HEK293T (cell line): ENCODE data around the gene HIVEP3.

Experiments used
- CTCF ChIA-PET: fragments of 350-600 bp; formaldehyde crosslinking; extraction: SDS; loops from one replicate; lab custom pipeline; 2021; ENCODE audit warnings: antibody characterized with exemption, inconsistent platforms; lab: Yijun Ruan, JAX
- POLR2A ChIA-PET: fragments of 350-600 bp; formaldehyde crosslinking; extraction: SDS; loops from one replicate; lab custom pipeline; 2020; ENCODE audit warnings: antibody characterized with exemption, inconsistent platforms; lab: Yijun Ruan, JAX
- DNase-seq: peaks from one replicate; pipeline ENCODE4 v3.0.0; 2012; ENCODE audit warnings: mixed read lengths; ENCODE audit errors: extremely low spot score
- ARNT ChIP-seq: fragments of 450-650 bp; IDR thresholded peaks from 2 replicates; pipeline ENCODE4 v1.6.1; 2017; ENCODE audit warnings: mild to moderate bottlenecking
- BHLHE40 ChIP-seq: fragments of 450-650 bp; IDR thresholded peaks from 2 replicates; pipeline ENCODE4 v1.6.1; 2016; ENCODE audit warnings: mild to moderate bottlenecking, moderate library complexity, borderline replicate concordance
- CTBP1 ChIP-seq: fragments of 450-650 bp; IDR thresholded peaks from 2 replicates; pipeline ENCODE4 v1.6.1; 2016; ENCODE audit warnings: borderline replicate concordance
- ELF4 ChIP-seq: fragments of 450-650 bp; IDR thresholded peaks from 2 replicates; pipeline ENCODE4 v1.6.1; 2017; ENCODE audit warnings: antibody characterized with exemption
- FOXA1 ChIP-seq: fragments of 450-650 bp; IDR thresholded peaks from 2 replicates; pipeline ENCODE4 v1.6.1; 2016; ENCODE audit warnings: mild to moderate bottlenecking
- FOXK2 ChIP-seq: fragments of 450-650 bp; IDR thresholded peaks from 2 replicates; pipeline ENCODE4 v1.6.1; 2016; ENCODE audit warnings: mild to moderate bottlenecking
- FOXM1 ChIP-seq: fragments of 450-650 bp; IDR thresholded peaks from 2 replicates; pipeline ENCODE4 v1.6.1; 2017; ENCODE audit warnings: mild to moderate bottlenecking, borderline replicate concordance
- HDGF ChIP-seq: fragments of 450-650 bp; IDR thresholded peaks from 2 replicates; pipeline ENCODE4 v1.6.1; 2017; ENCODE audit warnings: antibody characterized with exemption, borderline replicate concordance
- L3MBTL2 ChIP-seq: fragments of 450-650 bp; conservative IDR thresholded peaks from 2 replicates; pipeline ENCODE4 v1.6.1; 2016; ENCODE audit warnings: mild to moderate bottlenecking
- LEF1 ChIP-seq: fragments of 450-650 bp; IDR thresholded peaks from 2 replicates; pipeline ENCODE4 v1.6.1; 2017; ENCODE audit warnings: mild to moderate bottlenecking, borderline replicate concordance
- NFRKB ChIP-seq: fragments of 450-650 bp; IDR thresholded peaks from 2 replicates; pipeline ENCODE4 v1.6.1; 2016; ENCODE audit warnings: mild to moderate bottlenecking, moderate library complexity
- PKNOX1 ChIP-seq: fragments of 450-650 bp; IDR thresholded peaks from 2 replicates; pipeline ENCODE4 v1.6.1; 2016
- SP1 ChIP-seq: fragments of 450-650 bp; IDR thresholded peaks from 2 replicates; pipeline ENCODE4 v1.6.1; 2017
- SUZ12 ChIP-seq: fragments of 450-650 bp; IDR thresholded peaks from 2 replicates; pipeline ENCODE4 v1.6.1; 2016; ENCODE audit warnings: mild to moderate bottlenecking
- TARDBP ChIP-seq: fragments of 450-650 bp; IDR thresholded peaks from 2 replicates; pipeline ENCODE4 v1.6.1; 2016
- ZNF384 ChIP-seq: fragments of 450-650 bp; IDR thresholded peaks from 2 replicates; pipeline ENCODE4 v1.6.1; 2016

Gene HIVEP3

GRCh38 chr1:41639332-41639936 lies 279.3 kb downstream of the HIVEP3 start:
- ChIA-PET CTCF (no interaction called here), POLR2A (no interaction called here)
- no peak for DNase-seq
- TF ChIP-seq FOXM1, result no peak
- TF ChIP-seq BHLHE40, result no peak
- no peak for TF ChIP-seq NFRKB
- TF ChIP-seq FOXA1, result no peak
- no peak for TF ChIP-seq SP1
- no peak for TF ChIP-seq ELF4
- TF ChIP-seq ARNT, result no peak
- no peak for TF ChIP-seq SUZ12
- no peak for TF ChIP-seq PKNOX1
- no peak for TF ChIP-seq CTBP1
- no peak for TF ChIP-seq TARDBP
- TF ChIP-seq L3MBTL2, result no peak
- no peak for TF ChIP-seq ZNF384
- TF ChIP-seq FOXK2, result no peak
- TF ChIP-seq LEF1, result no peak
- no peak for TF ChIP-seq HDGF

- CTCF ChIA-PET, result no interaction called here
- no peak for DNase-seq
- no peak for TF ChIP-seq FOXM1
- TF ChIP-seq TARDBP, result no peak
- no peak for TF ChIP-seq SUZ12
- no peak for TF ChIP-seq CTBP1
- TF ChIP-seq PKNOX1, result no peak
- TF ChIP-seq NFRKB, result no peak
- POLR2A ChIA-PET, result no interaction called here
Observed at GRCh38 chr1:41638086-41639024, 280.4 kb downstream of the HIVEP3 start.

- CTCF ChIA-PET, result no interaction called here
- DNase-seq, result no peak
- TF ChIP-seq ELF4, result no peak
- no peak for TF ChIP-seq FOXK2
- TF ChIP-seq FOXA1, result no peak
- no peak for TF ChIP-seq HDGF
- TF ChIP-seq CTBP1, result no peak
- no peak for TF ChIP-seq L3MBTL2
- TF ChIP-seq SUZ12, result no peak
- no peak for TF ChIP-seq FOXM1
- TF ChIP-seq TARDBP, result no peak
- no peak for TF ChIP-seq ZNF384
- no peak for TF ChIP-seq SP1
- POLR2A ChIA-PET, result no interaction called here
Observed at GRCh38 chr1:41637367-41637766, 281.4 kb downstream of the HIVEP3 start.

- TF ChIP-seq FOXK2 (no peak), NFRKB (no peak), FOXA1 (no peak), FOXM1 (no peak), TARDBP (no peak), ARNT (no peak), LEF1 (no peak), SP1 (no peak), SUZ12 (no peak), ZNF384 (no peak)
- ChIA-PET CTCF (interaction anchor here (0.6 kb wide), 1 partner anchor 433 kb away, joined by 3 read pairs; no protein-coding TSS in a partner anchor), POLR2A (no interaction called here)
- DNase-seq, result no peak
Observed at GRCh38 chr1:41633764-41634163, 285.0 kb downstream of the HIVEP3 start.

- TF ChIP-seq TARDBP (no peak), FOXM1 (no peak), CTBP1 (no peak), NFRKB (no peak), ELF4 (no peak), FOXK2 (no peak), BHLHE40 (no peak), LEF1 (no peak), HDGF (no peak), PKNOX1 (no peak)
- ChIA-PET CTCF (interaction anchor here (0.6 kb wide), 1 partner anchor 434 kb away, joined by 3 read pairs; no protein-coding TSS in a partner anchor), POLR2A (no interaction called here)
- DNase-seq, result no peak
Observed at GRCh38 chr1:41632781-41633575, 285.7 kb downstream of the HIVEP3 start.
